WTC11 (cell line): ENCODE results near the gene ZIC1. TPM values are rescaled to one million over a fixed set of nuclear protein-coding genes. Genes with fewer than 3 reads are reported as not detected.

Experiments used
- ATAC-seq: fragments of 200-7000 bp; cut with Tn5 transposase; 2 replicates; pipeline ENCODE4 v1.10.0; 2021; ENCODE audit warnings: mild to moderate bottlenecking, moderate library complexity
- CTCF ChIA-PET: fragments of 300-600 bp; sonication (Branson Sonifier 250); formaldehyde crosslinking; loops from one replicate; lab custom pipeline; 2021; ENCODE audit warnings: antibody characterized with exemption; lab: Charles Lee
- POLR2A ChIA-PET: fragments of 350-600 bp; sonication (Branson Sonifier 250); formaldehyde crosslinking; loops from one replicate; lab custom pipeline; 2021; ENCODE audit warnings: antibody characterized with exemption; lab: Charles Lee
- DNase-seq: peaks from one replicate; pipeline ENCODE4 v3.0.0; 2021; ENCODE audit warnings: low spot score
- H3K27ac Mint-ChIP-seq: 2 replicates; pipeline ENCODE4 v1.8.0; 2021; ENCODE audit warnings: mixed read lengths
- H3K27me3 Mint-ChIP-seq: 2 replicates; pipeline ENCODE4 v1.8.0; 2021; ENCODE audit warnings: low read depth, mild to moderate bottlenecking, moderate library complexity, mixed read lengths
- H3K36me3 Mint-ChIP-seq: 2 replicates; pipeline ENCODE4 v1.8.0; 2021; ENCODE audit warnings: mixed read lengths
- H3K4me1 Mint-ChIP-seq: 2 replicates; pipeline ENCODE4 v1.8.0; 2022; ENCODE audit warnings: mixed read lengths
- H3K4me3 Mint-ChIP-seq: 2 replicates; pipeline ENCODE4 v1.8.0; 2021; ENCODE audit warnings: mild to moderate bottlenecking, moderate library complexity, mixed read lengths
- H3K9me3 Mint-ChIP-seq: 2 replicates; pipeline ENCODE4 v1.8.0; 2021; ENCODE audit warnings: mixed read lengths
- CBFB ChIP-seq: sonication (generic); formaldehyde crosslinking; IDR thresholded peaks from 2 replicates; pipeline ENCODE4 v1.8.1; 2022; ENCODE audit warnings: mild to moderate bottlenecking, low read depth, missing genetic modification reagents
- ETV6 ChIP-seq: sonication (generic); formaldehyde crosslinking; IDR thresholded peaks from 2 replicates; pipeline ENCODE4 v1.8.1; 2022; ENCODE audit warnings: mild to moderate bottlenecking, missing genetic modification reagents
- FOXK1 ChIP-seq: sonication (generic); formaldehyde crosslinking; IDR thresholded peaks from 2 replicates; pipeline ENCODE4 v1.8.0; 2022; ENCODE audit warnings: mild to moderate bottlenecking, moderate library complexity, missing genetic modification reagents
- FOXP4 ChIP-seq: sonication (generic); formaldehyde crosslinking; IDR thresholded peaks from 2 replicates; pipeline ENCODE4 v1.8.0; 2022; ENCODE audit warnings: mild to moderate bottlenecking, missing genetic modification reagents
- GABPB1 ChIP-seq: sonication (generic); formaldehyde crosslinking; IDR thresholded peaks from 2 replicates; pipeline ENCODE4 v1.8.1; 2023; ENCODE audit warnings: mild to moderate bottlenecking, missing genetic modification reagents
- GRHL2 ChIP-seq: fragments of 250-450 bp; sonication (Bioruptor Pico); IDR thresholded peaks from 2 replicates; pipeline ENCODE4 v1.8.0; 2022; ENCODE audit warnings: mild to moderate bottlenecking, moderate library complexity; ENCODE audit not compliant: insufficient replicate concordance, severe bottlenecking
- GTF2I ChIP-seq: fragments of 250-450 bp; sonication (Bioruptor Pico); conservative IDR thresholded peaks from 2 replicates; pipeline ENCODE4 v1.4.0; 2021; ENCODE audit warnings: mild to moderate bottlenecking
- JUN ChIP-seq: sonication (generic); formaldehyde crosslinking; IDR thresholded peaks from 2 replicates; pipeline ENCODE4 v1.8.0; 2023; ENCODE audit warnings: mild to moderate bottlenecking, missing genetic modification reagents
- KAT7 ChIP-seq: sonication (generic); formaldehyde crosslinking; IDR thresholded peaks from 2 replicates; pipeline ENCODE4 v1.8.1; 2023; ENCODE audit warnings: missing genetic modification reagents, mild to moderate bottlenecking, borderline replicate concordance
- MYBL2 ChIP-seq: sonication (generic); formaldehyde crosslinking; IDR thresholded peaks from 2 replicates; pipeline ENCODE4 v1.8.1; 2023; ENCODE audit warnings: mild to moderate bottlenecking, moderate library complexity, missing genetic modification reagents
- OVOL2 ChIP-seq: fragments of 250-450 bp; sonication (Bioruptor Pico); IDR thresholded peaks from 2 replicates; pipeline ENCODE4 v1.9.0; 2021; ENCODE audit warnings: mild to moderate bottlenecking, borderline replicate concordance
- PRDM15 ChIP-seq: sonication (generic); formaldehyde crosslinking; IDR thresholded peaks from 2 replicates; pipeline ENCODE4 v1.8.0; 2022; ENCODE audit warnings: missing genetic modification reagents
- PRRX2 ChIP-seq: fragments of 250-450 bp; sonication (Bioruptor Pico); IDR thresholded peaks from 2 replicates; pipeline ENCODE4 v1.8.0; 2021; ENCODE audit warnings: mild to moderate bottlenecking
- SP1 ChIP-seq: sonication (generic); formaldehyde crosslinking; conservative IDR thresholded peaks from 2 replicates; pipeline ENCODE4 v1.8.1; 2022; ENCODE audit warnings: missing genetic modification reagents
- TCF7 ChIP-seq: sonication (generic); formaldehyde crosslinking; IDR thresholded peaks from 2 replicates; pipeline ENCODE4 v1.8.0; 2022; ENCODE audit warnings: mild to moderate bottlenecking, low read depth, missing genetic modification reagents, moderate library complexity
- TEAD4 ChIP-seq: sonication (generic); formaldehyde crosslinking; IDR thresholded peaks from 2 replicates; pipeline ENCODE4 v1.8.0; 2022; ENCODE audit warnings: mild to moderate bottlenecking, missing genetic modification reagents
- ZNF219 ChIP-seq: sonication (generic); formaldehyde crosslinking; IDR thresholded peaks from 2 replicates; pipeline ENCODE4 v1.8.0; 2023; ENCODE audit warnings: missing genetic modification reagents, mild to moderate bottlenecking, borderline replicate concordance
- ZNF416 ChIP-seq: fragments of 250-450 bp; sonication (Bioruptor Pico); IDR thresholded peaks from 2 replicates; pipeline ENCODE4 v1.9.0; 2021; ENCODE audit warnings: mild to moderate bottlenecking, inconsistent platforms
- ZNF671 ChIP-seq: fragments of 250-450 bp; sonication (Bioruptor Pico); IDR thresholded peaks from 2 replicates; pipeline ENCODE4 v1.8.0; 2021; ENCODE audit warnings: mild to moderate bottlenecking
- total RNA-seq: library from RNA; stranded (reverse); gene quantifications from 3 replicates; pipeline ENCODE4 v1.2.3, GENCODE V29; 2021
- TF ChIP-seq, protein P1 (sequence below): fragments of 250-450 bp; sonication (Bioruptor Pico); IDR thresholded peaks from 2 replicates; pipeline ENCODE4 v1.9.0; 2021; ENCODE audit warnings: mild to moderate bottlenecking
- TF ChIP-seq, protein P2 (sequence below): sonication (generic); formaldehyde crosslinking; IDR thresholded peaks from 2 replicates; pipeline ENCODE4 v1.8.1; 2023; ENCODE audit warnings: mild to moderate bottlenecking, missing genetic modification reagents, moderate library complexity
- TF ChIP-seq, protein P3 (sequence below): sonication (generic); formaldehyde crosslinking; IDR thresholded peaks from 2 replicates; pipeline ENCODE4 v1.8.1; 2022; ENCODE audit warnings: mild to moderate bottlenecking, moderate library complexity, missing genetic modification reagents
- TF ChIP-seq, protein P4 (sequence below): sonication (generic); formaldehyde crosslinking; IDR thresholded peaks from 2 replicates; pipeline ENCODE4 v1.8.1; 2022; ENCODE audit warnings: low read depth, missing genetic modification reagents, borderline replicate concordance
- TF ChIP-seq, protein P5 (sequence below): sonication (generic); formaldehyde crosslinking; IDR thresholded peaks from 2 replicates; pipeline ENCODE4 v1.8.0; 2022; ENCODE audit warnings: mild to moderate bottlenecking, missing genetic modification reagents
- TF ChIP-seq, protein P6 (sequence below): sonication (generic); formaldehyde crosslinking; IDR thresholded peaks from 2 replicates; pipeline ENCODE4 v1.8.1; 2023; ENCODE audit warnings: mild to moderate bottlenecking, moderate library complexity, missing genetic modification reagents

ZIC1 gene
- total RNA-seq, 1 experiment from 2014 or later, result 59.7 TPM

DNA sequence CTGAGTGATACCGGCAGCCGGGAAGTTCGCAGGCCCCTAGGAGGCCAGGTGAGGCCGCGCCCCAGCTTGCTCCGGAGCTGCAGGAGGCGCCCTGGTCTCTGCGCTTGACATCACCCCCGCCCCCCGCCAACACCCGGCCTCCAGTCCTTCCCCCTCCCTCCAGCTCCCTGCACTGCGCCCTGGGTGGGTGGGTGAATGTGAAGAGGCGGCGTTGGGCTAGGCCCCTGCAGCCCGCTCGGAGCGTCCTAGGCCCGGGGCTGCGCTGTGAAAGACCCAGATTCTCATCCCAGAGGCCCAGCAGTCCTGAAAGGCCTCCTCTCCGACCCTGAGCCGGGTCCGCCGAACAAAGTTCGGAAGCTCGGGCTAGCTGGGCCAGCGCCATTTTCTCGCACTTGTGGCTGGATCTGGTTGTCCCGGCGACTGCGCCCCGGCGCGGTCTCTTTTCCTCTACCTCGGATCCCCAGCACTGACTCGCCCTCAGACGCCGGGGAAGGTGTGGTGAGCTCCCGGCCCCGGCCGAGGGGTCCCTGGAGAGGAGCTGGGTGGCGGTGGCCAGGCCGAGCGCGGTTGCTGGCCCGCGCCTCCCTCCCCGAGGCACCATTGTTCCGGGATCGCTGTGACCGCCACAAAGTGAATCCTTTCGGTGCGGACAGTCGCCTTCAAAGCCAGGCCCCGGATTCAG, 15.8 kb upstream of the ZIC1 start:
- peaks cover 73% of the 10 kb centered on the region for H3K4me1 Mint-ChIP-seq
- H3K9me3 Mint-ChIP-seq, result no peaks in the 10 kb centered on the region
- no peak for TF ChIP-seq JUN (CRISPR knock-in tag)
- no peak for TF ChIP-seq GABPB1
- no peak for TF ChIP-seq MYBL2 (CRISPR knock-in tag)
- no peak for TF ChIP-seq ZNF671
- TF ChIP-seq GRHL2 (CRISPR knock-in tag), result no peak
- TF ChIP-seq FOXK1 (CRISPR knock-in tag), result no peak
- TF ChIP-seq, protein P1, sequence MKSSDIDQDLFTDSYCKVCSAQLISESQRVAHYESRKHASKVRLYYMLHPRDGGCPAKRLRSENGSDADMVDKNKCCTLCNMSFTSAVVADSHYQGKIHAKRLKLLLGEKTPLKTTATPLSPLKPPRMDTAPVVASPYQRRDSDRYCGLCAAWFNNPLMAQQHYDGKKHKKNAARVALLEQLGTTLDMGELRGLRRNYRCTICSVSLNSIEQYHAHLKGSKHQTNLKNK (CRISPR knock-in tag), result no peak
- TF ChIP-seq, protein P2, sequence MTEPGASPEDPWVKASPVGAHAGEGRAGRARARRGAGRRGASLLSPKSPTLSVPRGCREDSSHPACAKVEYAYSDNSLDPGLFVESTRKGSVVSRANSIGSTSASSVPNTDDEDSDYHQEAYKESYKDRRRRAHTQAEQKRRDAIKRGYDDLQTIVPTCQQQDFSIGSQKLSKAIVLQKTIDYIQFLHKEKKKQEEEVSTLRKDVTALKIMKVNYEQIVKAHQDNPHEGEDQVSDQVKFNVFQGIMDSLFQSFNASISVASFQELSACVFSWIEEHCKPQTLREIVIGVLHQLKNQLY (CRISPR knock-in tag), result no peak
- no peak for TF ChIP-seq TCF7 (CRISPR knock-in tag)
- TF ChIP-seq ETV6, result no peak
- no peak for TF ChIP-seq SP1
- TF ChIP-seq CBFB (CRISPR knock-in tag), result no peak
- no peak for TF ChIP-seq TEAD4 (CRISPR knock-in tag)
- TF ChIP-seq KAT7 (CRISPR knock-in tag), result peak; percentile 98; the same call in 1 of the 2 replicates
- TF ChIP-seq, protein P3, sequence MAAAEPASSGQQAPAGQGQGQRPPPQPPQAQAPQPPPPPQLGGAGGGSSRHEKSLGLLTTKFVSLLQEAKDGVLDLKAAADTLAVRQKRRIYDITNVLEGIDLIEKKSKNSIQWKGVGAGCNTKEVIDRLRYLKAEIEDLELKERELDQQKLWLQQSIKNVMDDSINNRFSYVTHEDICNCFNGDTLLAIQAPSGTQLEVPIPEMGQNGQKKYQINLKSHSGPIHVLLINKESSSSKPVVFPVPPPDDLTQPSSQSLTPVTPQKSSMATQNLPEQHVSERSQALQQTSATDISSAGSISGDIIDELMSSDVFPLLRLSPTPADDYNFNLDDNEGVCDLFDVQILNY (CRISPR knock-in tag), result no peak
- no peak for TF ChIP-seq PRRX2 (CRISPR knock-in tag)
- TF ChIP-seq ZNF219 (CRISPR knock-in tag), result no peak
- peak; percentile 57; the same call in 1 of the 2 replicates for TF ChIP-seq FOXP4 (CRISPR knock-in tag)
- no peak for TF ChIP-seq ZNF416 (CRISPR knock-in tag)
- TF ChIP-seq, protein P4, sequence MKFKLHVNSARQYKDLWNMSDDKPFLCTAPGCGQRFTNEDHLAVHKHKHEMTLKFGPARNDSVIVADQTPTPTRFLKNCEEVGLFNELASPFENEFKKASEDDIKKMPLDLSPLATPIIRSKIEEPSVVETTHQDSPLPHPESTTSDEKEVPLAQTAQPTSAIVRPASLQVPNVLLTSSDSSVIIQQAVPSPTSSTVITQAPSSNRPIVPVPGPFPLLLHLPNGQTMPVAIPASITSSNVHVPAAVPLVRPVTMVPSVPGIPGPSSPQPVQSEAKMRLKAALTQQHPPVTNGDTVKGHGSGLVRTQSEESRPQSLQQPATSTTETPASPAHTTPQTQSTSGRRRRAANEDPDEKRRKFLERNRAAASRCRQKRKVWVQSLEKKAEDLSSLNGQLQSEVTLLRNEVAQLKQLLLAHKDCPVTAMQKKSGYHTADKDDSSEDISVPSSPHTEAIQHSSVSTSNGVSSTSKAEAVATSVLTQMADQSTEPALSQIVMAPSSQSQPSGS (CRISPR knock-in tag), result no peak
- TF ChIP-seq, protein P5, sequence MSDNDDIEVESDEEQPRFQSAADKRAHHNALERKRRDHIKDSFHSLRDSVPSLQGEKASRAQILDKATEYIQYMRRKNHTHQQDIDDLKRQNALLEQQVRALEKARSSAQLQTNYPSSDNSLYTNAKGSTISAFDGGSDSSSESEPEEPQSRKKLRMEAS (CRISPR knock-in tag), result no peak
- no peak for TF ChIP-seq OVOL2 (CRISPR knock-in tag)
- no peak for TF ChIP-seq GTF2I
- TF ChIP-seq, protein P6, sequence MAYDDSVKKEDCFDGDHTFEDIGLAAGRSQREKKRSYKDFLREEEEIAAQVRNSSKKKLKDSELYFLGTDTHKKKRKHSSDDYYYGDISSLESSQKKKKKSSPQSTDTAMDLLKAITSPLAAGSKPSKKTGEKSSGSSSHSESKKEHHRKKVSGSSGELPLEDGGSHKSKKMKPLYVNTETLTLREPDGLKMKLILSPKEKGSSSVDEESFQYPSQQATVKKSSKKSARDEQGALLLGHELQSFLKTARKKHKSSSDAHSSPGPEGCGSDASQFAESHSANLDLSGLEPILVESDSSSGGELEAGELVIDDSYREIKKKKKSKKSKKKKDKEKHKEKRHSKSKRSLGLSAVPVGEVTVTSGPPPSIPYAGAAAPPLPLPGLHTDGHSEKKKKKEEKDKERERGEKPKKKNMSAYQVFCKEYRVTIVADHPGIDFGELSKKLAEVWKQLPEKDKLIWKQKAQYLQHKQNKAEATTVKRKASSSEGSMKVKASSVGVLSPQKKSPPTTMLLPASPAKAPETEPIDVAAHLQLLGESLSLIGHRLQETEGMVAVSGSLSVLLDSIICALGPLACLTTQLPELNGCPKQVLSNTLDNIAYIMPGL (CRISPR knock-in tag), result 0 out of 2 replicates have a peak, but pooled peaks have one; percentile 40
- TF ChIP-seq PRDM15, result peak; percentile 48

More for the DNA sequence above, 15.8 kb upstream of the ZIC1 start:
- CTCF ChIA-PET, result interaction anchor here (0.6 to 4.5 kb wide), 14 partner anchors 9 to 1310 kb away, joined by 3 to 47 read pairs (median 10); partner anchors contain the start of genes ZIC1 and ZIC4
- H3K36me3 Mint-ChIP-seq, result no peaks in the 10 kb centered on the region
- DNase-seq, result peak; percentile 86
- peak overlapping the region; percentile 78 for H3K4me3 Mint-ChIP-seq
- POLR2A ChIA-PET, result interaction anchor here (0.7 to 3.6 kb wide), 8 partner anchors 12 to 38 kb away, joined by 3 to 23 read pairs (median 6); partner anchors contain the start of gene ZIC1
- peak; percentile 16 for ATAC-seq
- peak overlapping the region; percentile 97 for H3K27ac Mint-ChIP-seq
- H3K27me3 Mint-ChIP-seq, result peaks cover 98% of the 10 kb centered on the region
